Immature natural killer cell (primary cell): ENCODE data around the gene RERG. TPM values are rescaled to one million over a fixed set of nuclear protein-coding genes. Genes with fewer than 3 reads are reported as not detected.

Source experiments
- DNase-seq, 3 donors: peaks; one replicate each; pipeline ENCODE4 v3.0.0; 2022; ENCODE audit warnings: mixed read lengths in 1 of 3
- H3K27ac Mint-ChIP-seq, 6 donors: one replicate each; pipeline ENCODE4 v1.8.0; 2020; ENCODE audit warnings: mixed read lengths in 6 of 6, mild to moderate bottlenecking in 5 of 6, inconsistent platforms in 4 of 6, moderate library complexity in 3 of 6
- H3K27me3 Mint-ChIP-seq, 3 donors: one replicate each; pipeline ENCODE4 v1.8.0; 2020 to 2021; ENCODE audit warnings: low read depth in 3 of 3, mild to moderate bottlenecking in 3 of 3, mixed read lengths in 3 of 3, moderate library complexity in 3 of 3, inconsistent platforms in 1 of 3
- H3K36me3 Mint-ChIP-seq, 3 donors: one replicate each; pipeline ENCODE4 v1.8.0; 2020; ENCODE audit warnings: mixed read lengths in 3 of 3, inconsistent platforms in 2 of 3, mild to moderate bottlenecking in 2 of 3
- H3K4me1 Mint-ChIP-seq, 2 donors: one replicate each; pipeline ENCODE4 v1.8.0; 2020; ENCODE audit warnings: inconsistent platforms in 2 of 2, mild to moderate bottlenecking in 2 of 2, mixed read lengths in 2 of 2, moderate library complexity in 1 of 2
- H3K4me3 Mint-ChIP-seq, 5 donors: one replicate each; pipeline ENCODE4 v1.8.0; 2020; ENCODE audit warnings: mild to moderate bottlenecking in 5 of 5, mixed read lengths in 5 of 5, inconsistent platforms in 3 of 5, moderate library complexity in 3 of 5
- H3K9me3 Mint-ChIP-seq, 6 donors: one replicate each; pipeline ENCODE4 v1.8.0; 2020; ENCODE audit warnings: mild to moderate bottlenecking in 6 of 6, mixed read lengths in 6 of 6, inconsistent platforms in 4 of 6, moderate library complexity in 3 of 6
- polyA plus RNA-seq, 3 donors: library from polyadenylated mRNA; unstranded; fragments of 300-500 nt; fragmentation: Illumina TruSeq; gene quantifications; one replicate each; pipeline ENCODE4 v1.2.3, GENCODE V29; 2021

The RERG gene
- polyA plus RNA-seq = not detected

GRCh38 chr12:15220915-15221885, at the start of gene RERG:
Gene RERG, minus strand, starts transcription at chr12:15221417. Its CDS starts 3,928 bp downstream, at chr12:15217489.
- Mint-ChIP-seq H3K36me3 (no peaks in the 10 kb centered on the region), H3K9me3 (peaks cover 0 to 3% (median 0%) of the 10 kb centered on the region in 6 donors), H3K4me1 (peaks cover 12 to 16% of the 10 kb centered on the region in 2 donors), H3K27ac (no peak within 1 kb of the TSS), H3K4me3 (peak within 1 kb of the TSS; percentile 23 to 67 (median 58)), H3K27me3 (peaks cover 6 to 25% (median 7%) of the 10 kb centered on the region in 3 donors)
- DNase-seq = peak; percentile 39 to 64 (median 56)

GRCh38 chr12:15270591-15270990, 49.4 kb upstream of the RERG start:
- H3K4me1 Mint-ChIP-seq = no peaks in the 10 kb centered on the region
- no peak overlapping the region for H3K27ac Mint-ChIP-seq
- no peaks in the 10 kb centered on the region for H3K27me3 Mint-ChIP-seq

GRCh38 chr12:15268927-15269552, 47.8 kb upstream of the RERG start:
- Mint-ChIP-seq H3K4me1 (no peaks in the 10 kb centered on the region), H3K9me3 (no peaks in the 10 kb centered on the region), H3K4me3 (no peak overlapping the region), H3K27ac (no peak overlapping the region), H3K27me3 (no peaks in the 10 kb centered on the region), H3K36me3 (no peaks in the 10 kb centered on the region)
- peak; percentile 21 to 48 (median 28) for DNase-seq

More at GRCh38 chr12:15270591-15270990, 49.4 kb upstream of the RERG start:
- Mint-ChIP-seq H3K36me3 (no peaks in the 10 kb centered on the region), H3K9me3 (no peaks in the 10 kb centered on the region), H3K4me3 (no peak overlapping the region)
- DNase-seq = no peak

GRCh38 chr12:15268309-15268708, 47.1 kb upstream of the RERG start:
- no peaks in the 10 kb centered on the region for H3K27me3 Mint-ChIP-seq
- no peak overlapping the region for H3K27ac Mint-ChIP-seq
- H3K4me1 Mint-ChIP-seq = no peaks in the 10 kb centered on the region
- H3K4me3 Mint-ChIP-seq = no peak overlapping the region
- no peak for DNase-seq
- H3K36me3 Mint-ChIP-seq = no peaks in the 10 kb centered on the region
- no peaks in the 10 kb centered on the region for H3K9me3 Mint-ChIP-seq

GRCh38 chr12:15265875-15266274, 44.7 kb upstream of the RERG start:
- DNase-seq = no peak
- Mint-ChIP-seq H3K27me3 (peaks cover 0 to 2% (median 0%) of the 10 kb centered on the region in 3 donors), H3K27ac (no peak overlapping the region), H3K4me3 (no peak overlapping the region), H3K4me1 (no peaks in the 10 kb centered on the region), H3K36me3 (no peaks in the 10 kb centered on the region), H3K9me3 (no peaks in the 10 kb centered on the region)

GRCh38 chr12:15256761-15257160, 35.5 kb upstream of the RERG start:
- DNase-seq = no peak
- Mint-ChIP-seq H3K27me3 (peaks cover 2 to 8% (median 5%) of the 10 kb centered on the region in 3 donors), H3K4me1 (no peaks in the 10 kb centered on the region), H3K9me3 (peaks cover 0 to 8% (median 4%) of the 10 kb centered on the region in 6 donors), H3K36me3 (no peaks in the 10 kb centered on the region), H3K4me3 (no peak overlapping the region), H3K27ac (no peak overlapping the region)

GRCh38 chr12:15253990-15254389, 32.8 kb upstream of the RERG start:
- Mint-ChIP-seq H3K4me1 (no peaks in the 10 kb centered on the region), H3K36me3 (no peaks in the 10 kb centered on the region), H3K27me3 (peaks cover 3 to 11% (median 5%) of the 10 kb centered on the region in 3 donors), H3K9me3 (peaks cover 0 to 8% (median 5%) of the 10 kb centered on the region in 6 donors), H3K27ac (no peak overlapping the region), H3K4me3 (no peak overlapping the region)
- DNase-seq = no peak

GRCh38 chr12:15244926-15245325, 23.7 kb upstream of the RERG start:
- no peak for DNase-seq
- Mint-ChIP-seq H3K4me1 (no peaks in the 10 kb centered on the region), H3K36me3 (no peaks in the 10 kb centered on the region), H3K27me3 (peaks cover 2 to 17% (median 5%) of the 10 kb centered on the region in 3 donors), H3K9me3 (peaks cover 0 to 17% (median 10%) of the 10 kb centered on the region in 6 donors), H3K4me3 (no peak overlapping the region), H3K27ac (no peak overlapping the region)

- H3K36me3 Mint-ChIP-seq = no peaks in the 10 kb centered on the region
- peaks cover 0 to 17% (median 10%) of the 10 kb centered on the region in 6 donors for H3K9me3 Mint-ChIP-seq
- peaks cover 2 to 17% (median 4%) of the 10 kb centered on the region in 3 donors for H3K27me3 Mint-ChIP-seq
- H3K4me3 Mint-ChIP-seq = no peak overlapping the region
- H3K27ac Mint-ChIP-seq = no peak overlapping the region
- no peaks in the 10 kb centered on the region for H3K4me1 Mint-ChIP-seq
- no peak for DNase-seq
Observed at GRCh38 chr12:15244341-15244740, 23.1 kb upstream of the RERG start.

GRCh38 chr12:15243102-15243501, 21.9 kb upstream of the RERG start:
- Mint-ChIP-seq H3K27me3 (peaks cover 2 to 20% (median 3%) of the 10 kb centered on the region in 3 donors), H3K27ac (no peak overlapping the region), H3K36me3 (no peaks in the 10 kb centered on the region), H3K4me3 (no peak overlapping the region), H3K9me3 (peaks cover 0 to 17% (median 7%) of the 10 kb centered on the region in 6 donors), H3K4me1 (no peaks in the 10 kb centered on the region)
- no peak for DNase-seq

- peaks cover 2 to 19% (median 2%) of the 10 kb centered on the region in 3 donors for H3K27me3 Mint-ChIP-seq
Observed at GRCh38 chr12:15240898-15241297, 19.7 kb upstream of the RERG start.

GRCh38 chr12:15234508-15234907, 13.3 kb upstream of the RERG start:
- no peak for DNase-seq
- H3K27me3 Mint-ChIP-seq = peaks cover 2 to 18% (median 6%) of the 10 kb centered on the region in 3 donors
- peaks cover 0 to 4% (median 0%) of the 10 kb centered on the region in 6 donors for H3K9me3 Mint-ChIP-seq
- no peak overlapping the region for H3K4me3 Mint-ChIP-seq
- H3K27ac Mint-ChIP-seq = no peak overlapping the region
- H3K36me3 Mint-ChIP-seq = no peaks in the 10 kb centered on the region
- H3K4me1 Mint-ChIP-seq = no peaks in the 10 kb centered on the region

More at GRCh38 chr12:15240898-15241297, 19.7 kb upstream of the RERG start:
- Mint-ChIP-seq H3K9me3 (peaks cover 0 to 8% (median 0%) of the 10 kb centered on the region in 6 donors), H3K4me3 (no peak overlapping the region), H3K4me1 (no peaks in the 10 kb centered on the region), H3K27ac (no peak overlapping the region), H3K36me3 (no peaks in the 10 kb centered on the region)
- DNase-seq = no peak

- Mint-ChIP-seq H3K27ac (no peak overlapping the region), H3K4me1 (no peaks in the 10 kb centered on the region), H3K36me3 (no peaks in the 10 kb centered on the region), H3K9me3 (peaks cover 0 to 4% (median 0%) of the 10 kb centered on the region in 6 donors), H3K4me3 (no peak overlapping the region), H3K27me3 (peaks cover 2 to 17% (median 6%) of the 10 kb centered on the region in 3 donors)
- no peak for DNase-seq
Observed at GRCh38 chr12:15234011-15234410, 12.8 kb upstream of the RERG start.

- peaks cover 0 to 2% (median 0%) of the 10 kb centered on the region in 6 donors for H3K9me3 Mint-ChIP-seq
- H3K4me3 Mint-ChIP-seq = no peak overlapping the region
- no peaks in the 10 kb centered on the region for H3K36me3 Mint-ChIP-seq
- DNase-seq = no peak
- H3K4me1 Mint-ChIP-seq = no peaks in the 10 kb centered on the region
- no peak overlapping the region for H3K27ac Mint-ChIP-seq
- peaks cover 2 to 11% (median 7%) of the 10 kb centered on the region in 3 donors for H3K27me3 Mint-ChIP-seq
Observed at GRCh38 chr12:15232959-15233358, 11.7 kb upstream of the RERG start.
